Trophoblast cell (in vitro differentiated cells and primary cell): ENCODE measurements around the gene ZNF621.
A peak's percentile ranks its signal among the peaks of the same experiment; 100 is the strongest.

Source experiments
- DNase-seq, 2 donors: peaks; one replicate each; pipeline ENCODE4 v3.0.0-alpha.2; 2016
- H2AFZ ChIP-seq: 2 replicates; pipeline ENCODE4 v1.6.1; 2013; ENCODE audit warnings: low read length, moderate library complexity, mild to moderate bottlenecking; ENCODE audit not compliant: insufficient read depth, poor library complexity
- H2AK5ac ChIP-seq: 2 replicates; pipeline ENCODE4 v1.6.1; 2013; ENCODE audit warnings: mild to moderate bottlenecking, low read length
- H2BK120ac ChIP-seq: 2 replicates; pipeline ENCODE4 v1.6.1; 2013; ENCODE audit warnings: low read length, mild to moderate bottlenecking, moderate library complexity; ENCODE audit not compliant: insufficient read depth, poor library complexity
- H2BK12ac ChIP-seq: 2 replicates; pipeline ENCODE4 v1.6.1; 2013; ENCODE audit warnings: mild to moderate bottlenecking, low read length, moderate library complexity
- H2BK5ac ChIP-seq: 2 replicates; pipeline ENCODE4 v1.6.1; 2013; ENCODE audit warnings: low read length, low read depth, moderate library complexity, mild to moderate bottlenecking; ENCODE audit not compliant: poor library complexity
- H3K14ac ChIP-seq: 2 replicates; pipeline ENCODE4 v1.6.1; 2013; ENCODE audit warnings: mild to moderate bottlenecking, low read length
- H3K18ac ChIP-seq: 2 replicates; pipeline ENCODE4 v1.6.1; 2013; ENCODE audit warnings: mild to moderate bottlenecking, low read length
- H3K23ac ChIP-seq: 2 replicates; pipeline ENCODE4 v1.6.1; 2013; ENCODE audit warnings: low read length
- H3K27ac ChIP-seq: 2 replicates; pipeline ENCODE4 v1.5.1; 2013; ENCODE audit warnings: low read depth, mild to moderate bottlenecking, inconsistent platforms, low read length, moderate library complexity
- H3K27me3 ChIP-seq: 2 replicates; pipeline ENCODE4 v1.6.1; 2013; ENCODE audit warnings: inconsistent platforms, mild to moderate bottlenecking, low read length, moderate library complexity; ENCODE audit not compliant: insufficient read depth
- H3K36me3 ChIP-seq, 2 experiments: 1 replicate in 1 of 2; 2 replicates in 1 of 2; pipeline ENCODE4 v1.6.1; 2013; ENCODE audit warnings: low read length in 2 of 2, mild to moderate bottlenecking in 2 of 2, moderate library complexity in 1 of 2; ENCODE audit not compliant: insufficient read depth in 2 of 2, control insufficient read depth in 1 of 2
- H3K4ac ChIP-seq: 2 replicates; pipeline ENCODE4 v1.6.1; 2013; ENCODE audit warnings: low read depth, mild to moderate bottlenecking, low read length, moderate library complexity
- H3K4me1 ChIP-seq, 2 experiments: 1 replicate in 1 of 2; 2 replicates in 1 of 2; pipeline ENCODE4 v1.6.1; 2013; ENCODE audit warnings: low read length in 2 of 2, mild to moderate bottlenecking in 2 of 2, moderate library complexity in 1 of 2; ENCODE audit not compliant: insufficient read depth in 2 of 2, control insufficient read depth in 1 of 2
- H3K4me2 ChIP-seq: 2 replicates; pipeline ENCODE4 v1.6.1; 2013; ENCODE audit warnings: inconsistent platforms, mild to moderate bottlenecking, low read length, moderate library complexity
- H3K4me3 ChIP-seq: 2 replicates; pipeline ENCODE4 v1.5.1; 2013; ENCODE audit warnings: mild to moderate bottlenecking, low read depth, low read length, inconsistent platforms
- H3K79me1 ChIP-seq: one replicate; pipeline ENCODE4 v1.6.1; 2013; ENCODE audit warnings: low read length
- H3K79me2 ChIP-seq: 2 replicates; pipeline ENCODE4 v1.6.1; 2013; ENCODE audit warnings: low read length, mild to moderate bottlenecking; ENCODE audit not compliant: control insufficient read depth, insufficient read depth, poor library complexity
- H3K9ac ChIP-seq: 2 replicates; pipeline ENCODE4 v1.6.1; 2013; ENCODE audit warnings: mild to moderate bottlenecking, low read length
- H3K9me3 ChIP-seq: 2 replicates; pipeline ENCODE4 v1.6.1; 2013; ENCODE audit warnings: low read depth, mild to moderate bottlenecking, control low read depth, inconsistent platforms, low read length; ENCODE audit not compliant: insufficient read depth
- H4K12ac ChIP-seq: 2 replicates; pipeline ENCODE4 v1.6.1; 2013; ENCODE audit warnings: low read depth, mild to moderate bottlenecking, low read length, moderate library complexity
- H4K8ac ChIP-seq: 2 replicates; pipeline ENCODE4 v1.6.1; 2013; ENCODE audit warnings: low read depth, mild to moderate bottlenecking, low read length, moderate library complexity
- H4K91ac ChIP-seq: one replicate; pipeline ENCODE4 v1.6.1; 2013; ENCODE audit warnings: low read depth, mild to moderate bottlenecking, low read length, moderate library complexity
- WGBS: extraction: QIAGEN DNeasy Blood & Tissue Kit; methylation state at CpG from one replicate; pipeline ENCODE4 v1.1.7; 2013; ENCODE audit warnings: missing lambda C conversion rate; ENCODE audit not compliant: insufficient read length, insufficient coverage; ENCODE audit errors: extremely low coverage; 5-methylcytosine and 5-hydroxymethylcytosine counted together

Gene ZNF621

DNA sequence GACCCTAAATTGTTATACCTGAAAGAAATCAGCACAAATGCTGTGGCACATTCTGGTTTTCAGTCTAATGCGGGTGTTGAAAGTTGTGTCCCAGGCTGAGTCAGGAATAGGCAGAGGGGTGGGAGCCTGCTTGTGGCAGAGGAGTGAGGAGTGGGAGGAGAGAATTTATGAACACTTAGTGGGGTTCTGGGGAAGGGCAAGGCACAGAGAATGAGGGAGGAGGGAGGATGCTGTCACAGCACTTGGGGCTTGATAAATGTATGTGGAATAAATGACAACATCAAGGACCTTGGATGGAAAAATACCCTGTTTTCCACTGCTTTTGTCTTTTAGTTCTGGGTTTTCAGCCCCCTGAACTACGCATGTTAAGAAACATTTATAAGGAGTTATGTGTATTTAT is 49.3 kb downstream of the ZNF621 start:
- no peak overlapping the region for H4K8ac ChIP-seq
- no peak for DNase-seq
- H3K14ac ChIP-seq = no peak overlapping the region
- no peak overlapping the region for H2BK120ac ChIP-seq
- no peaks in the 10 kb centered on the region for H3K4me1 ChIP-seq
- WGBS = no CpG with 5 or more reads among the region's 2 CpGs
- H2AK5ac ChIP-seq = no peak overlapping the region
- no peaks in the 10 kb centered on the region for H3K36me3 ChIP-seq
- H3K4me3 ChIP-seq = no peak overlapping the region
- H3K9me3 ChIP-seq = no peaks in the 10 kb centered on the region
- no peak overlapping the region for H3K4me2 ChIP-seq
- H3K23ac ChIP-seq = peak overlapping the region; percentile 8
- no peak overlapping the region for H4K91ac ChIP-seq
- H2BK12ac ChIP-seq = no peak overlapping the region
- no peak overlapping the region for H3K4ac ChIP-seq
- no peak overlapping the region for H2BK5ac ChIP-seq
- H3K79me1 ChIP-seq = no peaks in the 10 kb centered on the region
- no peak overlapping the region for H3K9ac ChIP-seq
- no peak overlapping the region for H2AFZ ChIP-seq
- H4K12ac ChIP-seq = no peak overlapping the region
- no peak overlapping the region for H3K18ac ChIP-seq
- no peaks in the 10 kb centered on the region for H3K79me2 ChIP-seq
- H3K27ac ChIP-seq = no peak overlapping the region
- H3K27me3 ChIP-seq = no peaks in the 10 kb centered on the region

DNA sequence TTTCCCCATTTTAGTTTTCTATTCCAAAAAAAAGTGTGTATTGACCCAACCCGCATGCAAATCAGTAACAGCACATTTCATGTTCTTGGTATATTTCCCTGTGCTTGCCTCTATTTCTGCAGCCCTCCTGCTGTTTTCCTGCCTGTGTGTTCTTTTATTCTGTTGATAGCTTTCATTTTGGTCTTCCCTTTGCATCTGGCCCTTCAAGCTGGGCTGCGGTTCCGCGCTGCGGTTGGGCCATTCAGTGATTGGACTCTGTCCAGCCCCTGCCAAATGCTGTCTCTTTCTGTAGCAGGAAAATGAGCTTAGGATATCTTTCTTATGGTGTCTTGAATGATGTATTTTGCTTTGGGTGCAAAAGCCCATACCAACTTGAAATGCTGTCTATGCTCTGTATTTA is 49.9 kb downstream of the ZNF621 start:
- no peak overlapping the region for H3K23ac ChIP-seq
- DNase-seq = no peak
- no peaks in the 10 kb centered on the region for H3K36me3 ChIP-seq
- H2BK120ac ChIP-seq = no peak overlapping the region
- no peak overlapping the region for H3K14ac ChIP-seq
- H3K27me3 ChIP-seq = no peaks in the 10 kb centered on the region
- no peaks in the 10 kb centered on the region for H3K9me3 ChIP-seq
- no peak overlapping the region for H3K9ac ChIP-seq
- no peaks in the 10 kb centered on the region for H3K79me1 ChIP-seq
- H4K12ac ChIP-seq = no peak overlapping the region
- H3K4ac ChIP-seq = no peak overlapping the region
- H3K4me2 ChIP-seq = no peak overlapping the region
- H3K18ac ChIP-seq = no peak overlapping the region
- no peak overlapping the region for H2AK5ac ChIP-seq
- H2AFZ ChIP-seq = no peak overlapping the region
- no peak overlapping the region for H3K4me3 ChIP-seq
- WGBS = no CpG with 5 or more reads among the region's 5 CpGs
- no peak overlapping the region for H4K8ac ChIP-seq
- H3K27ac ChIP-seq = no peak overlapping the region
- H2BK12ac ChIP-seq = no peak overlapping the region
- no peak overlapping the region for H4K91ac ChIP-seq
- H2BK5ac ChIP-seq = no peak overlapping the region
- H3K79me2 ChIP-seq = no peaks in the 10 kb centered on the region
- no peaks in the 10 kb centered on the region for H3K4me1 ChIP-seq

DNA sequence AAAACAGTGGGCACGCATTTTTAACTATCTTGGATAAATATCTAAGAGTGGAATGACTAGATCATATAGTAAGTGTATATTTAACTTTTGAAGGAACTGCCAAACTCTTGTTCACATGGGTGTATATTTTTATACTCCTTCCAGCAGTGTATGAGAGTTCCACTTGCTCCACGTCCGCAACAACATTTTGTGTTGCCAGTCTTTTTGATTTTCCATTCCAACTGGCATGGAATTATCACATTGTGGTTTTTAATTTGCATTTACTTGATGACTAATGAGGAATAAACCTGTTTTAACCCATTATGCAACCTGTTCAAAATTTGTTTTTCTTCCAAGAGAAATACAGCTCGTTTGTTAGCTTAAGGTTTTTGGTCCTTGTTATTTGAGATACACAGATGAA is 51.6 kb downstream of the ZNF621 start:
- Histone ChIP-seq H3K9ac (no peak overlapping the region), H3K27ac (no peak overlapping the region), H3K9me3 (no peaks in the 10 kb centered on the region), H3K36me3 (no peaks in the 10 kb centered on the region), H3K4me1 (no peaks in the 10 kb centered on the region), H2BK5ac (no peak overlapping the region), H3K79me2 (no peaks in the 10 kb centered on the region), H3K18ac (no peak overlapping the region), H2AK5ac (no peak overlapping the region), H4K12ac (no peak overlapping the region), H2BK12ac (no peak overlapping the region), H3K23ac (no peak overlapping the region), H3K4me3 (no peak overlapping the region), H4K91ac (no peak overlapping the region), H2AFZ (no peak overlapping the region), H3K14ac (no peak overlapping the region), H3K4ac (no peak overlapping the region), H3K4me2 (no peak overlapping the region), H4K8ac (no peak overlapping the region), H3K79me1 (no peaks in the 10 kb centered on the region), H2BK120ac (no peak overlapping the region), H3K27me3 (no peaks in the 10 kb centered on the region)
- DNase-seq = no peak
- no CpG with 5 or more reads among the region's 4 CpGs for WGBS

DNA sequence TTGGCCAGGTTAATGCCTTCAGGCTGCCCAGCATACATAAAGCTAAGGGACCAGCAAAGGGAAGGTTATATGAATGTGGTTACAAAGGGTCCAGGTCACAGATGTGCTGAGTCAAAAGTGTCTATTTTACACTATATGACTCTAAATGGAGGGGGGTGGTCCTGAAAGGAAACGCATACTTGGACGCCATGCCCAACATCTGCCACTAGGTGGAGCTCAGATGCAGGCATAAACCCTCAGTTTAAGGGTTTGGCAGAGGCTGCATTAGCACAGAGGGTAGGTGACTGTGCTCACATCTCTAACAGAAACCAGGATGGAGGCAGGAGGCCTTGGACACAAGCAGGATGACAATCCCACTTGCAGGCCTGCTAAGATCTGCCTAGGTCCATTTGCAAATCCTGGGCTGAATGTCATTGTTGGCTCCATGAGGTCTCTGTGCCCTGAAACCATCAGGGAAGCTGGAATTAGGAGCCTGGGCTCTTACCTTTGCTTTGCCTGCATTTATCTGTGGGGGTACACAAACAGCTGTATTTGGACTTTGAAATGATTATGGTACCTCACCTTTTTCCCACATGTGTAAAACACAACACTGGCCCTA is 55.8 kb downstream of the ZNF621 start:
- no peak overlapping the region for H4K12ac ChIP-seq
- H2BK5ac ChIP-seq = no peak overlapping the region
- no peak overlapping the region for H3K9ac ChIP-seq
- no CpG with 5 or more reads among the region's 2 CpGs for WGBS
- H3K27ac ChIP-seq = no peak overlapping the region
- H3K23ac ChIP-seq = no peak overlapping the region
- no peak overlapping the region for H4K8ac ChIP-seq
- H3K14ac ChIP-seq = no peak overlapping the region
- H4K91ac ChIP-seq = no peak overlapping the region
- no peak overlapping the region for H2BK12ac ChIP-seq
- H3K4me3 ChIP-seq = no peak overlapping the region
- H2AFZ ChIP-seq = no peak overlapping the region
- no peaks in the 10 kb centered on the region for H3K79me1 ChIP-seq
- no peak overlapping the region for H3K4ac ChIP-seq
- H2BK120ac ChIP-seq = no peak overlapping the region
- H3K36me3 ChIP-seq = no peaks in the 10 kb centered on the region
- H2AK5ac ChIP-seq = no peak overlapping the region
- no peaks in the 10 kb centered on the region for H3K79me2 ChIP-seq
- H3K4me1 ChIP-seq = peaks cover 3 to 18% of the 10 kb centered on the region in 2 experiments
- no peaks in the 10 kb centered on the region for H3K9me3 ChIP-seq
- H3K4me2 ChIP-seq = no peak overlapping the region
- DNase-seq = peak; percentile 68 to 85
- no peak overlapping the region for H3K18ac ChIP-seq
- no peaks in the 10 kb centered on the region for H3K27me3 ChIP-seq
